Measurements from ENCODE around the gene GNPTG. TPM values are rescaled to one million over a fixed set of nuclear protein-coding genes. Genes with fewer than 3 reads are reported as not detected.

Gene GNPTG
- total and polyA plus RNA-seq, 2 of the 13 experiments (the other 11 are each of a cell fraction or from before 2014, with no cell fraction given): 22.7 to 71.1 TPM

- TF ChIP-seq PRDM10 (CRISPR knock-in tag; IDR thresholded peaks at IDR 0.05; ENCODE audit: low read depth) (no peak), NCOA1 (CRISPR knock-in tag; IDR thresholded peaks at IDR 0.05) (no peak), HNF4A (CRISPR knock-in tag; IDR thresholded peaks at IDR 0.05) (0 out of 2 replicates have a peak, but pooled peaks have one; percentile 4), ZNF570 (CRISPR knock-in tag; IDR thresholded peaks at IDR 0.05; ENCODE audit: borderline replicate concordance) (no peak), FOSL1 (CRISPR knock-in tag; IDR thresholded peaks at IDR 0.05; ENCODE audit: borderline replicate concordance) (no peak), ZSCAN25 (CRISPR knock-in tag; IDR thresholded peaks at IDR 0.05) (no peak), XRCC5 (optimal IDR thresholded peaks at IDR 0.05; ENCODE audit: low read length) (peak; percentile 34), ZNF773 (CRISPR knock-in tag; IDR thresholded peaks at IDR 0.05; ENCODE audit: borderline replicate concordance) (no peak), SMC3 (IDR thresholded peaks at IDR 0.05; ENCODE audit: low read length) (no peak), ZNF275 (CRISPR knock-in tag; IDR thresholded peaks at IDR 0.05; ENCODE audit: borderline replicate concordance) (0 out of 2 replicates have a peak, but pooled peaks have one; percentile 37), ZNF350 (CRISPR knock-in tag; IDR thresholded peaks at IDR 0.05; ENCODE audit: borderline replicate concordance, low read depth) (peak; percentile 46; the same call in 1 of the 2 replicates), ZNF136 (CRISPR knock-in tag; IDR thresholded peaks at IDR 0.05; ENCODE audit: low read depth) (no peak), ARID2 (CRISPR knock-in tag; IDR thresholded peaks at IDR 0.05; ENCODE audit: borderline replicate concordance) (no peak), TFAP4 (IDR thresholded peaks at IDR 0.05; ENCODE audit: borderline replicate concordance, low read depth) (peak; percentile 74; the same call in 1 of the 2 replicates), YEATS2 (CRISPR knock-in tag; IDR thresholded peaks at IDR 0.05; ENCODE audit: borderline replicate concordance) (0 out of 2 replicates have a peak, but pooled peaks have one; percentile 23), ZBTB14 (CRISPR knock-in tag; IDR thresholded peaks at IDR 0.05) (no peak), ARNT (IDR thresholded peaks at IDR 0.05) (no peak), ARHGAP35 (CRISPR knock-in tag; IDR thresholded peaks at IDR 0.05; ENCODE audit: borderline replicate concordance) (no peak), ZFP41 (CRISPR knock-in tag; IDR thresholded peaks at IDR 0.05; ENCODE audit: borderline replicate concordance) (no peak), SP4 (CRISPR knock-in tag; IDR thresholded peaks at IDR 0.05) (peak; percentile 100), SAP130 (CRISPR knock-in tag; IDR thresholded peaks at IDR 0.05; ENCODE audit: low read depth) (peak; percentile 93), ZNF580 (CRISPR knock-in tag; IDR thresholded peaks at IDR 0.05; ENCODE audit: borderline replicate concordance, low read depth) (no peak)
Observed at GRCh38 chr16:1342526-1343427, 9.0 kb upstream of the GNPTG start (continued).
